GM18520 (cell line): ENCODE data around the gene NKD2.

ENCODE experiments used
- ATAC-seq: cut with Tn5 transposase; IDR thresholded peaks from one replicate; pipeline ENCODE4 v1.9.1; 2021; ENCODE audit not compliant: unreplicated experiment

Gene NKD2

DNA sequence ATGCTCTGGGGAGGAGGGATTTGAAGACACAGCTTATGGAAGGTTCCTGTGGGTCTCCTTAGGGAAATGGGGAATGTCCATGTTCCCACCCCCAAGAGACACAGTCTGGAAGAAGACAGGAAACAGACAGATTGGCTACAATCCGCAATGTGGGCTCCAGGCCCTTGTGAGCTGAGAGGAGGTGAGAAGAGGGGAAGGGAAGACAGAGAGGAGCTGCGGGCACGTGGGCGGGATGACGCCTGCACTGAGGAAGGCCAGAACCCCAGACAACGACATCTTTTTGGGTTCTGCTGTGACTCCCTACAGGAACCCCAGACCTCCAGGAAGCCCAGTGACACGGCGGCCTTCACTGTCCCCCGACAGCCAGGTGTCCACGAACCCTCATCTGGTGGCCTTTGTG, 29.9 kb upstream of the NKD2 start:
- no peak for ATAC-seq

GRCh38 chr5:979100-979817, 29.3 kb upstream of the NKD2 start:
- ATAC-seq = no peak

GRCh38 chr5:980001-980588, 28.5 kb upstream of the NKD2 start:
- no peak for ATAC-seq

- no peak for ATAC-seq
Measured at GRCh38 chr5:980966-981365, 27.6 kb upstream of the NKD2 start.

DNA sequence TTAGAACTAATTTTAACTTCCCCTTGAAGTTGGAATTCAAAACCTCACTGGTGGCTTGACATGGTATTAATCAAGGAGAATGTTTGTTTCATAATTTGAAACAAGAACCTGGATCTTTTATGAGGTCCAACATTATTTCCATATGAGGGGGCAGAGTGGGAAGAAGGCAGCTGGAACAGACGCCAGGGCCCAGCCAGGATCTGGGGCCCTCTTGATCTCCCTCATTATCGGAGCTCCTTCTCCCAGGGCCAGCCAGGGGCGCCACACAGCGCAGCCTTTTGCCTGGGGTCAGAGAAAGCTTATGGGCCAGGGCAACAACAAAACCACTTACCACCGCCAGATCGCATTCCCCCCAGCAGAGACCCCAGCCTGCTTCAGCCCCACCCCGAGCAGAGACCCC, 27.1 kb upstream of the NKD2 start:
- no peak for ATAC-seq

GRCh38 chr5:982377-983237, 26.0 kb upstream of the NKD2 start:
- no peak for ATAC-seq

- ATAC-seq = no peak
Measured at GRCh38 chr5:983238-983524, 25.4 kb upstream of the NKD2 start.

DNA sequence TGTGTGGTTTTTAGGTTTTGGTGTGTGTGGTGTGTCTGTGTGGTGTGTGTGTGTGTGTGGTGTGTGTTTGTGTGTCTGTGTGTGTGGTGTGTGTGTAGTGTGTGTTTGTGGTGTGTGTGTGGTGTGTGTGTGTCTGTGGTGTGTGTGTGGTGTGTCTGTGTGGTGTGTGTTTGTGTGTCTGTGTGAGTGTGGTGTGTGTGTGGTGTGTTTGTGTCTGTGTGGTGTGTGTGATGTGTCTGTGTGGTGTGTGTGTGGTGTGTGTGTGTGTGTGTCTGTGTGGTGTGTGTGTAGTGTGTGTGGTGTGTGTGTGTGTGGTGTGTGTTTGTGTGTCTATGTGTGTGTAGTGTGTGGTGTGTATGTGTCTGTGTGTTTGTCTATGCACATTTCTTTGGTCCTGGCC, 25.0 kb upstream of the NKD2 start:
- ATAC-seq = no peak

DNA sequence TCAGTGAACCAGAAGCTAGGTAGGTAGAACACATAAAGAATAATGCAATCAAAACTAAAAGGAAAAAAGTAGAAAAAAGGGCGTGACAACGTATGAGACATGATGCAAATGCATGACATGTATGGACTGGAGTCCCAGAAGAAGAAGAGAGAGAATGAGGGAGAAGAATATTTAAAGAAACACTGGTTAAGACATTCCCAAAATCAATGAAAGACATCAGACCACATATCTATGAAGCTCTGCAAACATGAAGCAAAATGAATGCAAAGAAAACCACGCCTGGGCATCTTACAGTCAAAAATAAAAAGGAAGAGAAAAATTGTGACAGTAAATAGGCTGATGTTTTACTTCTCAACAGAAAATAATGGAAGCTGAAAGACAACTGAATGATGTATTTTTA, 23.8 kb upstream of the NKD2 start:
- ATAC-seq = no peak

DNA sequence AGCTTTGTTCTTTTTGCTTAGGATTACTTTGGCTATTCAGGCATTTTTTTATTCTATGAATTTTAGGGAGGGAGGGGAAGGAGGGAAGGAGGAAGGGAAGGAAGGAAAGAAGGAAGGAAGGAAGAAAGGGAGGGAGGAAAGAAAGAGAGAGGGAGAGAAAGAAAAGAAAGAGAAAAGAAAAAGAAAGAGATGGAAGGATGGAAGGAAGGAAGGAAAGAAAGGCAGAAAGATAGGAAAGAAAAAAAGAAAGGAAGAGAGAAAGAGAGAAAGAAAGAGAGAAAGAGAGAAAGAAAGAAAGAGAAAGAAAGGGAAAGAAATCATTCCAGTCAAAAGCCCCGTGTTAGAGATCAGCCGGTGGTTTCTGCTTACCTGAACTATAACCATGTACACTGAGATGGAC, 20.8 kb upstream of the NKD2 start:
- no peak for ATAC-seq

GRCh38 chr5:988322-988721, 20.3 kb upstream of the NKD2 start:
- ATAC-seq = no peak

DNA sequence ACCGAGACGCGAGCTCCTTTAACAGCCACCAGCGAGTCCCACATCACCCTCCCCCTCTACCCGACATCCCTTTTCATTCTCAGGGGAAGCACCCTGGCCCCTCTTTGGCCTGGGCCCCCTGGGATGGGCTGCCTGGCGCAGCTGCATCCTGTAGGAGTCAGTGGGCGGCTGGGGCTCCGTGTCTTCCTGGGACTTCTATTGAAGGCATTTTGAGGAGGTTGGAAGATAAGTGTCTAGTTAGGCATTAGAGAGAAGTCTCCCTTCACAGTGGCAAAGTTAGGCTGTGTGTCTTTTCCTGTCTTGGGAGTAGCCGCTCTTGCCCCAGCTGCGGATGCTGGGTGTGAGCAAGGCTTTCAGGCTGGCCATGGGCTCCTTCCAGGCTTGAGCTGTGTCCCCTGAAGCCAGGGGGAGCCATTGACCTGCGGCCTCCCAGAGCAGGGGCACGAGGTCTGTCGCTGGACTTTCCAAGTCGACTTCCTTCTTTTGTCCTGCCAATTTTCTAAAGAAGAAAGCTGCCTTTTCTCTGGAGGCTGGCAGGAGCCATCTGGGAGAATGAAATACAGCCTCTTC, 18.6 kb upstream of the NKD2 start:
- ATAC-seq = no peak

DNA sequence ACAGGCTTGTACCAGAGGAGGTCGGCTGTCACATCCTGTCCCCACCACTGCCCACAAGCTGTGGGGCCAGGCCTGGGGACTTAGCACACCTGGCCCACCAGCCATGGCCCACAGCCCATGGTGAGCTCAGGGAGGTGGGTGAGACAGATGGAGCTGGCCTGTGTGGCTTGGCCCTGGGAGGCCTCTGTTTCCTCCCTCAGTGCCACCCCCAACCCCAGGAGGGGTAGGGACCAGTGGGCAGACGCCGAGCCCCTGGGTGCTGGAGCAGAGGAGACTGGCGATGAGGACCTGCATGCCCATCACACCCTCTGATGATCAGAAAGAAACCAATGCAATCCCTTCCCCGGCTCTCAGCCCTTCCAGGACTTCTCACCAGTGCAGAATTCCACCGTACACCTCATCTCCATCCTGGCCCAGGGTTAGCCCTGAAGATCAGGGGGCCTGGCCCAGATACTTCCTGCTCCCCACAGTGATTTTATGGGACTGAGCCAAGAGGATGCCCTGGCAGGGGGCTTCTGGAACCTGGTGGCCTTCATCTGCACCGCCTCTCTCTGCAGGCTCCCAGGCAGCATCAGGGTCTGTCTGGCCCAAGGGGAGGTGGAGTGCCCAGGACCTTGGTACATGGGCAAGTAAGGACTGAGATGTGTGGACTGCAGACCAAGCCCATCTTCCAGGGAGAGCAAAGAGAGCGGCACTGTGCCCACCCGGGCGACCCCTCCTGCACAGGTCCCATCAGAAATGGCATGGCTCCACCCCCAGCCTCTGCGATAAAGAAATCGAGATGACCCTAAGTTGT, 16.9 kb upstream of the NKD2 start:
- ATAC-seq = no peak

GRCh38 chr5:994272-994607, 14.4 kb upstream of the NKD2 start:
- no peak for ATAC-seq

DNA sequence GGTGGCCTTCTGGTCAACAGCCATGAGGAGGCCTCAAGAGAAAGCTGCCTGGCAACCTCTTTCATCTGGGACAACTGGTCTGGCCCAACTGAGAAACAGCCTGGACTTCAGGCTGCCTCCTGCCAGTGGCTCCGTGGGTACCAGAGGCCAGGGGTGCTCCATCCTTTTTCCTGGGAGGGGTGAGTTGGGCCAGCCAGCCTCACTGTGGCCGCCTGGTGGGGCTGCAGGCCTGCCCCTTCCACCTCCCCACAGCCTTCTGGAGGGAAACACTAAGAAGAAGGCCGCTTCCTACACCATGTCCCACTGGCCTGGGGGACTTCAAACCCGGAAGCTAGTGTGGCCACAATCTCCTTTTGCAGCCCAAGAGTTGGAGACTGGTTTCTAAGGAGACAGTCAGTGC, 13.8 kb upstream of the NKD2 start:
- ATAC-seq = no peak

- ATAC-seq = no peak
Measured at GRCh38 chr5:995318-995717, 13.3 kb upstream of the NKD2 start.

DNA sequence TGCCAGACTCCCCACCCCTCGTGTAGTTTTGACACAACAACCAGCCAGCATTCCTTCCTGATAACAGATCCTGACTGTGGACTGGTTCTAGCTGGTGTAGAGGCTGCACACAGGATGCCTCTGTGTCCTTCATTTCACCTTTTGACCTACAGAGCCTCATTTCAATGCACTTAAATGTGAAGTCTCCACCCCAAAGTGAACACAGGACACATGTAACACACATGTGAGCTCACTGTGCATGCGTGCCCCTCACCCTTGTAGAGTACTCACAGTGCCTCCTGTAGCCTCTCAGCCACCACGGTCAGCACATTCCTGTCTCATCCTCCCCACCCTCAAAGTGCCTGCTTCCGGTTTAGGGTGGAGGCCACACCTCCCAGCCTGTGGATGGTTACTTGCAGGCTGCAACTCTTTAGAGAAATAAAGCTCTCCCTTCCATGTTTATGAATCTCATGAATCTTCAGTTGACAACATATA, 11.6 kb upstream of the NKD2 start:
- no peak for ATAC-seq

DNA sequence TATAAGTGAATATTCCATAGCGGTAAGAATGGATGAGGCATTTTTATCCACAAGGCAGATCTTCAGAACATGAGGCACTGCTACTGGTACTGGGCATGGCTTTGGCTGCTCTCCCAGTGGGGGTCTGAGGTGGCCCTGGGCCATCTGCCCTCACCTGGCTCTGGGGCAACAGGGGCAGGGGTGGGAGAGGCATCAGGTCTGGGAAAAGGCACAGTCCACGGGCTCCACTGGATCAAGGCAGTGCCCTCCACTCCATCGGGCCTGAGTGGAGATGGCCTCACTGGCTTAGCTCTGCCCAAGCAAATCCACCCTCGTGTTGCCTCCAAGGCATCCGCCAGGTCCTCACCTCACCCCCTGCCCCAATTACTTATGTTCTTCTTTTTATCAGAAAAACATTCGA, 10.9 kb upstream of the NKD2 start:
- no peak for ATAC-seq

GRCh38 chr5:998246-999031, 10.2 kb upstream of the NKD2 start:
- no peak for ATAC-seq

GRCh38 chr5:999032-999501, 9.5 kb upstream of the NKD2 start:
- ATAC-seq = no peak
